PC-9 (cell line): Measurements from ENCODE around the gene ZDHHC11.
"Not testable (repeated sequence)": the region's sequence is repeated elsewhere in the genome, so short reads cannot be mapped to it uniquely, and the experiment has no call there.

ENCODE experiments used
- EZH2 ChIP-seq: fragments of 200-600 bp; sonication (generic); IDR thresholded peaks from 2 replicates; pipeline ENCODE4 v1.8.0; 2017; ENCODE audit warnings: antibody characterized with exemption, low read depth
- TF ChIP-seq, protein P1 (sequence below): fragments of 200-600 bp; sonication (generic); conservative IDR thresholded peaks from 2 replicates; pipeline ENCODE4 v1.6.1; 2017; ENCODE audit warnings: mixed run types, antibody characterized with exemption, mild to moderate bottlenecking, moderate library complexity

DNA sequence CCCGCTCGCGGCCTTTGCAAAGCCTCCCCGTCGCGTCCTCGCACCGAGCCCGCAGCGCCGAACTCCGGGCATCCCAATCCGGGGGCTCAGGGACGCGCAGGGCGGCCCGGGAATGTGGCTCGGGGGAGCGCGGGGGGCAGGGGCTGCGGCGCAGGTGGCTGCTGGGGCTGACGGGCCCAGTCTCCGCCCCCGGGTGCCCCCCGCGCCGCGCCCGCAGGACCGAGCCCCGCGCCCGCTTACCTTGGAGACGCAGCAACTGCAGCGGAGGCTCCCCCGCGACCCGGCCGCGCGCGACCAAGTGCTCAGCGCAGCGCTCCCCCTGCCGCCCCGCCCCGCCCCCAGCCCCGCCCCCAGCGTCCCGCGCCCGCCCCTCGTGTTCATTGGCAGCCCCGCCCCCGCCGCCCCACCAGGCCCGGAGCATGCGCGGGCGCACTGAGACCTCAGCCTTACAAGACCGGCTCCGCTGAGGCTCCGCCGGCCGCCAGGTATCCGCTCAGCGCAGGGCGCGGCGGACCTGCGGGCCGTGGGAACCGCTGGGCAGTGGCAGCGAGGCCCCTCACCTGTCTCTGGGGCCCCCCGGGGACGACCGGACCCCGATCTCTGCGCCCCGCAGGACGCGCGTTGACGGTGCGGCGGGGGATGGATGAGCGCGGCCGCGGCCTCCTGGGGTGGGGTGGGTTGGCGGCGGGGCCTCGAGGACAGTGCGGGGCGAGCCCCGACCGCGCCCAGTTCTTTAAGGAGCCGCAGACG, 66.2 kb downstream of the ZDHHC11 start, which contains the start of gene ZDHHC11B:
- TF ChIP-seq, protein P1, sequence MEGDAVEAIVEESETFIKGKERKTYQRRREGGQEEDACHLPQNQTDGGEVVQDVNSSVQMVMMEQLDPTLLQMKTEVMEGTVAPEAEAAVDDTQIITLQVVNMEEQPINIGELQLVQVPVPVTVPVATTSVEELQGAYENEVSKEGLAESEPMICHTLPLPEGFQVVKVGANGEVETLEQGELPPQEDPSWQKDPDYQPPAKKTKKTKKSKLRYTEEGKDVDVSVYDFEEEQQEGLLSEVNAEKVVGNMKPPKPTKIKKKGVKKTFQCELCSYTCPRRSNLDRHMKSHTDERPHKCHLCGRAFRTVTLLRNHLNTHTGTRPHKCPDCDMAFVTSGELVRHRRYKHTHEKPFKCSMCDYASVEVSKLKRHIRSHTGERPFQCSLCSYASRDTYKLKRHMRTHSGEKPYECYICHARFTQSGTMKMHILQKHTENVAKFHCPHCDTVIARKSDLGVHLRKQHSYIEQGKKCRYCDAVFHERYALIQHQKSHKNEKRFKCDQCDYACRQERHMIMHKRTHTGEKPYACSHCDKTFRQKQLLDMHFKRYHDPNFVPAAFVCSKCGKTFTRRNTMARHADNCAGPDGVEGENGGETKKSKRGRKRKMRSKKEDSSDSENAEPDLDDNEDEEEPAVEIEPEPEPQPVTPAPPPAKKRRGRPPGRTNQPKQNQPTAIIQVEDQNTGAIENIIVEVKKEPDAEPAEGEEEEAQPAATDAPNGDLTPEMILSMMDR, result not testable (repeated sequence)
- TF ChIP-seq EZH2, result not testable (repeated sequence)
